Omental fat pad (tissue), 4 donors: ENCODE data around the gene CD300A. TPM values are rescaled to one million over a fixed set of nuclear protein-coding genes. Genes with fewer than 3 reads are reported as not detected.

Experiments
- ATAC-seq: fragments of 150-250 bp; one replicate; pipeline ENCODE4 v1.9.1; 2016; ENCODE audit warnings: mild to moderate bottlenecking, moderate library complexity; ENCODE audit not compliant: low FRiP score
- DNase-seq: peaks from one replicate; pipeline ENCODE4 v3.0.0-alpha.2; 2019; ENCODE audit warnings: low spot score
- CTCF ChIP-seq, 3 donors: fragments of 450-650 bp; IDR thresholded peaks; one replicate each; pipeline ENCODE4 v1.5.1; 2016 to 2017; ENCODE audit warnings: antibody characterized with exemption in 3 of 3, mild to moderate bottlenecking in 3 of 3, moderate library complexity in 2 of 3
- total RNA-seq, 4 donors: library from RNA; depleted of rRNA; stranded (reverse); fragments of >200 nt; gene quantifications; one replicate each; pipeline ENCODE4 v1.1.0, GENCODE V29; 2016

The CD300A gene
- total RNA-seq, 4 donors from 2014 or later: 4.8 to 24.6 (median 16.6) TPM

- TF ChIP-seq CTCF (IDR thresholded peaks at IDR 0.05): no peak
- DNase-seq (no peak), ATAC-seq (peak; percentile 62)
Measured at GRCh38 chr17:74446551-74447500, 19.6 kb upstream of the CD300A start.

GRCh38 chr17:74447628-74448159, 18.7 kb upstream of the CD300A start:
- ATAC-seq: no peak

DNA sequence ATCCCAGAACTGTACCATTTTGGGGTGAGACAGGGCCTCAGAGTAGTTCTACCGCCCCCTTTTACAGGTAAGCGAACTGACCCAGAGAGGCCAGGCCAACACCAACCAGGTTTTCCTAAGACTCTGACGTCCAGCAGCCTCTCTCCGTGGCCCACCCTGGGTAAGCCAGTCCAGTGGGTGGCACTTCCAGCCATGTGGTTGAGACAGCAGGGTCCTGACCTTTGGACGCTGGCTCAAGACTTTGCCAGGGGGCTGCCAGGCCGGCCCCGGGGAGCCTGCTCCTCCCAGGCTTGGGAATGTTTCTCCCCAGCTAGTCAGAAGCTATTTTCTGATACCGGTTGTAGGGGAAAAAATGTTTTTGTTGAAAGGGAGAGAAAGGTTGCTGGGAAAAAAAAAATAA, 17.7 kb upstream of the CD300A start:
- DNase-seq (no peak), ATAC-seq (no peak)
- no peak for TF ChIP-seq CTCF (IDR thresholded peaks at IDR 0.05)

More at GRCh38 chr17:74447628-74448159, 18.7 kb upstream of the CD300A start:
- DNase-seq: no peak
- TF ChIP-seq CTCF (IDR thresholded peaks at IDR 0.05): no peak

- DNase-seq (no peak), ATAC-seq (no peak)
- no peak for TF ChIP-seq CTCF (IDR thresholded peaks at IDR 0.05)
Measured at GRCh38 chr17:74449306-74449705, 17.1 kb upstream of the CD300A start.

DNA sequence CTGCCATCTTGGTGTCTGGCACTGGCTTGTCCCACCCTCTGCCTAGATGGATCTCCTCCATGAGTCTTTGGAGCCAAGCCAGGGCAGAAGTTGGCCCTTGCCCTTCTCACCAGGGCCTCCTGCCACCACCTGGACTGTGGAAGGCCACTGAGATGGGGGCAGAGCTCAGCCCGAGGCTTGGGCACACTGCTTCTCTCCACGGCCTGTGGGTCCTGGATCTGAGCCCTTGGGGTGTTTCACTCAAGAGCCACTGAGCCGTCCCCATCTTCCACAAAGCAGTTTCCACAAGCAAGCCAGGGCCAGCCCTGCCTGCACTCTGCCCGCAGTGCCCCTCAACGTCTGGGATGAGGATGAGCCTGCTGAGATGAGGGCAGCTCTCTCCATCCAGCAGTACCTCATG, 16.7 kb upstream of the CD300A start:
- DNase-seq (no peak), ATAC-seq (no peak)
- TF ChIP-seq CTCF (IDR thresholded peaks at IDR 0.05): no peak

- no peak for TF ChIP-seq CTCF (IDR thresholded peaks at IDR 0.05)
- ATAC-seq (no peak), DNase-seq (no peak)
Measured at GRCh38 chr17:74450231-74450630, 16.2 kb upstream of the CD300A start.
